A549 (cell line): ENCODE data around the gene TNIK. TPM values are rescaled to one million over a fixed set of nuclear protein-coding genes. Genes with fewer than 3 reads are reported as not detected.

Experiments
- ATAC-seq, 2 experiments: fragments of 200-7000 bp in 1 of 2; fragments of >200 bp in 1 of 2; cut with Nextera tagmentation in 1 of 2; cut with Tn5 transposase in 1 of 2; 3 replicates each; pipeline versions ENCODE4 v1.8.0 to v1.9.1; 2018 to 2020; ENCODE audit warnings: mild to moderate bottlenecking in 1 of 2, moderate library complexity in 1 of 2
- CTCF ChIA-PET: fragments of 300-600 bp; sonication (Branson Sonifier 250); formaldehyde crosslinking; extraction: SDS; loops from one replicate; lab custom pipeline; 2021; ENCODE audit warnings: antibody characterized with exemption, inconsistent platforms; lab: Yijun Ruan, JAX
- POLR2A ChIA-PET: fragments of 350-600 bp; formaldehyde crosslinking; extraction: SDS; loops from one replicate; lab custom pipeline; 2021; ENCODE audit warnings: antibody characterized with exemption, inconsistent platforms; lab: Yijun Ruan, JAX
- DNase-seq, 2 experiments: peaks; one replicate each; pipeline versions ENCODE4 v3.0.0 to v3.0.0-alpha.2; 2011 to 2016; ENCODE audit warnings: low read depth in 1 of 2, low spot score in 1 of 2
- FAIRE-seq: peaks from 2 replicates; lab custom pipeline; 2011; peaks lifted over from hg19 to GRCh38; lab: Jason Lieb, UNC
- H3K27ac ChIP-seq, 2 experiments: fragments of >200 bp; sonication (Bioruptor Twin); formaldehyde crosslinking; 3 replicates each; pipeline ENCODE4 v1.5.1; 2016 to 2017
- H3K4me1 ChIP-seq: fragments of >200 bp; sonication (Bioruptor Twin); formaldehyde crosslinking; 3 replicates; pipeline ENCODE4 v1.6.1; 2016
- H3K4me2 ChIP-seq: fragments of >200 bp; sonication (Bioruptor Twin); formaldehyde crosslinking; 3 replicates; pipeline ENCODE4 v1.6.1; 2016
- H3K4me3 ChIP-seq: fragments of >200 bp; sonication (Bioruptor Twin); formaldehyde crosslinking; 3 replicates; pipeline ENCODE4 v1.5.1; 2016
- H3K9me3 ChIP-seq: fragments of >200 bp; sonication (Bioruptor Twin); formaldehyde crosslinking; 3 replicates; pipeline ENCODE4 v1.6.1; 2016
- ATOH8 ChIP-seq: fragments of 250-450 bp; sonication (Bioruptor Pico); IDR thresholded peaks from 2 replicates; pipeline ENCODE4 v1.5.0; 2020; ENCODE audit warnings: low read depth, mild to moderate bottlenecking, moderate library complexity
- CEBPB ChIP-seq, 2 experiments: fragments of >200 bp in 1 of 2; sonication (Bioruptor Twin) in 1 of 2; formaldehyde crosslinking in 1 of 2; IDR thresholded peaks; 2 replicates each; pipeline ENCODE4 v1.6.1; 2012 to 2016
- CHD4 ChIP-seq: fragments of 200-600 bp; sonication (generic); IDR thresholded peaks from 2 replicates; pipeline ENCODE4 v1.6.1; 2016; ENCODE audit warnings: antibody characterized with exemption, mild to moderate bottlenecking, borderline replicate concordance
- CTCF ChIP-seq: fragments of >200 bp; sonication (Bioruptor Twin); formaldehyde crosslinking; IDR thresholded peaks from 3 replicates; pipeline ENCODE4 v1.5.1; 2016
- EHF ChIP-seq: fragments of 250-450 bp; sonication (Bioruptor Pico); IDR thresholded peaks from 2 replicates; pipeline ENCODE4 v1.5.0; 2020; ENCODE audit warnings: mild to moderate bottlenecking
- EP300 ChIP-seq, 2 experiments: fragments of >200 bp; sonication (Bioruptor Twin); formaldehyde crosslinking; IDR thresholded peaks; 2 replicates in 1 of 2; 3 replicates in 1 of 2; pipeline ENCODE4 v1.6.1; 2016 to 2017
- FOSB ChIP-seq: fragments of 250-450 bp; sonication (Bioruptor Pico); IDR thresholded peaks from 2 replicates; pipeline ENCODE4 v1.5.0; 2020; ENCODE audit warnings: mild to moderate bottlenecking, moderate library complexity
- FOXS1 ChIP-seq: fragments of 250-450 bp; sonication (Bioruptor Pico); IDR thresholded peaks from 2 replicates; pipeline ENCODE4 v1.5.0; 2020; ENCODE audit warnings: mild to moderate bottlenecking, moderate library complexity
- GATA3 ChIP-seq: IDR thresholded peaks from 2 replicates; pipeline ENCODE4 v1.6.1; 2012; ENCODE audit warnings: borderline replicate concordance
- KDM1A ChIP-seq: fragments of 200-600 bp; sonication (generic); IDR thresholded peaks from 2 replicates; pipeline ENCODE4 v1.6.1; 2016; ENCODE audit warnings: low read depth, mild to moderate bottlenecking
- KDM5A ChIP-seq: fragments of 200-600 bp; sonication (generic); IDR thresholded peaks from 2 replicates; pipeline ENCODE4 v1.6.1; 2016; ENCODE audit warnings: antibody characterized with exemption, mild to moderate bottlenecking
- MAFK ChIP-seq: fragments of 450-650 bp; IDR thresholded peaks from 2 replicates; pipeline ENCODE4 v1.6.1; 2014; ENCODE audit not compliant: partially characterized antibody
- NPAS2 ChIP-seq: fragments of 250-450 bp; sonication (Bioruptor Pico); IDR thresholded peaks from 2 replicates; pipeline ENCODE4 v1.8.0; 2022; ENCODE audit warnings: mild to moderate bottlenecking, moderate library complexity, borderline replicate concordance
- NR3C1 ChIP-seq: fragments of >200 bp; sonication (Bioruptor Twin); formaldehyde crosslinking; IDR thresholded peaks from 3 replicates; pipeline ENCODE4 v1.6.1; 2017
- PHF8 ChIP-seq: fragments of 200-600 bp; sonication (generic); IDR thresholded peaks from 2 replicates; pipeline ENCODE4 v1.6.1; 2016; ENCODE audit warnings: low read depth, mild to moderate bottlenecking, antibody characterized with exemption, moderate library complexity, borderline replicate concordance
- POLR2A ChIP-seq: IDR thresholded peaks from 2 replicates; pipeline ENCODE4 v1.6.1; 2012; ENCODE audit warnings: mild to moderate bottlenecking, low read length
- POLR2AphosphoS2 ChIP-seq: conservative IDR thresholded peaks from 2 replicates; pipeline ENCODE4 v1.6.1; 2012; ENCODE audit warnings: low read length, improper control_type of control experiment, inconsistent platforms
- RAD21 ChIP-seq, 2 experiments: fragments of >200 bp in 1 of 2; sonication (Bioruptor Twin) in 1 of 2; formaldehyde crosslinking in 1 of 2; IDR thresholded peaks in 1 of 2; conservative IDR thresholded peaks in 1 of 2; 2 replicates in 1 of 2; 3 replicates in 1 of 2; pipeline ENCODE4 v1.6.1; 2012 to 2018; ENCODE audit warnings: inconsistent platforms in 1 of 2
- RARB ChIP-seq: fragments of 250-450 bp; sonication (Bioruptor Pico); IDR thresholded peaks from 2 replicates; pipeline ENCODE4 v1.8.0; 2021; ENCODE audit warnings: mild to moderate bottlenecking, moderate library complexity
- RFX5 ChIP-seq: fragments of 450-650 bp; IDR thresholded peaks from 2 replicates; pipeline ENCODE4 v1.7.1; 2014; ENCODE audit warnings: antibody characterized with exemption, mild to moderate bottlenecking, moderate library complexity
- RNF2 ChIP-seq: fragments of 200-600 bp; sonication (generic); IDR thresholded peaks from 2 replicates; pipeline ENCODE4 v1.6.1; 2016; ENCODE audit warnings: low read depth, mild to moderate bottlenecking, antibody characterized with exemption, moderate library complexity, borderline replicate concordance
- SREBF2 ChIP-seq: fragments of 450-650 bp; IDR thresholded peaks from 2 replicates; pipeline ENCODE4 v1.6.1; 2014; ENCODE audit warnings: mild to moderate bottlenecking, moderate library complexity
- USF2 ChIP-seq: fragments of 450-650 bp; IDR thresholded peaks from 2 replicates; pipeline ENCODE4 v1.6.1; 2014; ENCODE audit warnings: antibody characterized with exemption
- ZNF302 ChIP-seq: fragments of 250-450 bp; sonication (Bioruptor Pico); IDR thresholded peaks from 2 replicates; pipeline ENCODE4 v1.9.0; 2021; ENCODE audit warnings: inconsistent platforms, mild to moderate bottlenecking, moderate library complexity
- WGBS: methylation state at CpG from one replicate; pipeline ENCODE4 v1.1.6; 2017; ENCODE audit errors: missing lambda C conversion rate; 5-methylcytosine and 5-hydroxymethylcytosine counted together
- polyA plus RNA-seq, 4 experiments: library from polyadenylated mRNA; depleted of rRNA in 3 of 4; stranded (reverse); fragments of >200 nt; fragmentation: RNase III in 1 of 4; extraction: RNeasy Plus Mini Kit Qiagen cat#74134 plus additional on column Dnase treatment in 1 of 4; gene quantifications; 2 replicates in 3 of 4; 3 replicates in 1 of 4; pipeline ENCODE4 v1.2.3, GENCODE V29; 2011 to 2017
- TF ChIP-seq, protein P1 (sequence below): fragments of 250-450 bp; sonication (Bioruptor Pico); IDR thresholded peaks from 2 replicates; pipeline ENCODE4 v1.5.0; 2021; ENCODE audit warnings: mild to moderate bottlenecking, moderate library complexity, borderline replicate concordance
- TF ChIP-seq, protein P2 (sequence below): IDR thresholded peaks from 2 replicates; pipeline ENCODE4 v1.6.1; 2012; ENCODE audit warnings: low read depth, borderline replicate concordance

Gene TNIK
- polyA plus RNA-seq, 2 of the 4 experiments (the other 2 are of a cell fraction) = 1.6 to 1.8 TPM

DNA sequence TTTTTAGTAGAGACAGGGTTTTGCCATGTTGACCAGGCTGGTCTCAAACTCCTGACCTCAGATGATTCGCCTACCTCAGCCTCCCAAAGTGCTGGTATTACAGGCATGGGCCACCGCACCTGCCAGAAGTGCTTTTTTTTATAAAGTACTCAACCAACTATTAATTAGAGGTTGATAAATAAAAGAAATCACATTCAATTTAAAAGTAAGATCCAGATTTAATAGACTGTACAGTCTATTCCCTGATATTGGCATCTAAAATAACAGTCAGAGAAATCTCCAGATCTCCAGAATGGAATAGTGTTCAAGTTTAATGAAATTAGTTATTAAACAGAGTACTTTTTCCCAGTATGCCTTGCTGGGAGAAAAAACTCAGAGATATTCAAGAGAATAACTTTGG, 290.8 kb downstream of the TNIK start:
- no peak overlapping the region for H3K27ac ChIP-seq
- no peak for TF ChIP-seq EP300 (IDR thresholded peaks at IDR 0.05)
- TF ChIP-seq ATOH8 (CRISPR knock-in tag) = no peak
- no peak for TF ChIP-seq FOSB
- TF ChIP-seq CTCF = no peak
- TF ChIP-seq CHD4 = no peak
- no peak for TF ChIP-seq EHF (CRISPR knock-in tag)
- no peak for TF ChIP-seq NR3C1
- no peak for TF ChIP-seq KDM1A
- no peak for TF ChIP-seq SREBF2
- no peak for TF ChIP-seq USF2
- TF ChIP-seq CEBPB (IDR thresholded peaks at IDR 0.05) = no peak
- no peak for TF ChIP-seq RAD21 (conservative IDR thresholded peaks at IDR 0.05 in 1 of 2, IDR thresholded peaks at IDR 0.05 in 1 of 2)
- TF ChIP-seq RARB (CRISPR knock-in tag) = no peak
- no peak for TF ChIP-seq POLR2AphosphoS2
- TF ChIP-seq ZNF302 = no peak
- TF ChIP-seq PHF8 = no peak
- no peak for TF ChIP-seq NPAS2 (CRISPR knock-in tag)
- TF ChIP-seq, protein P1, sequence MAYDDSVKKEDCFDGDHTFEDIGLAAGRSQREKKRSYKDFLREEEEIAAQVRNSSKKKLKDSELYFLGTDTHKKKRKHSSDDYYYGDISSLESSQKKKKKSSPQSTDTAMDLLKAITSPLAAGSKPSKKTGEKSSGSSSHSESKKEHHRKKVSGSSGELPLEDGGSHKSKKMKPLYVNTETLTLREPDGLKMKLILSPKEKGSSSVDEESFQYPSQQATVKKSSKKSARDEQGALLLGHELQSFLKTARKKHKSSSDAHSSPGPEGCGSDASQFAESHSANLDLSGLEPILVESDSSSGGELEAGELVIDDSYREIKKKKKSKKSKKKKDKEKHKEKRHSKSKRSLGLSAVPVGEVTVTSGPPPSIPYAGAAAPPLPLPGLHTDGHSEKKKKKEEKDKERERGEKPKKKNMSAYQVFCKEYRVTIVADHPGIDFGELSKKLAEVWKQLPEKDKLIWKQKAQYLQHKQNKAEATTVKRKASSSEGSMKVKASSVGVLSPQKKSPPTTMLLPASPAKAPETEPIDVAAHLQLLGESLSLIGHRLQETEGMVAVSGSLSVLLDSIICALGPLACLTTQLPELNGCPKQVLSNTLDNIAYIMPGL (CRISPR knock-in tag) = no peak
- TF ChIP-seq, all 56 proteins: peak for 0
- H3K9me3 ChIP-seq = no peaks in the 10 kb centered on the region
- H3K4me3 ChIP-seq = no peak overlapping the region
- no peak overlapping the region for H3K4me2 ChIP-seq
- ChIA-PET POLR2A (no interaction called here), CTCF (interaction anchor here (0.7 to 1.9 kb wide), 3 partner anchors 119 to 217 kb away, joined by 4 to 5 read pairs (median 4); no protein-coding TSS in a partner anchor)
- ATAC-seq = no peak
- 50% methylated on average over 2 of the region's 2 CpGs for WGBS
- H3K4me1 ChIP-seq = peaks cover 27% of the 10 kb centered on the region
- DNase-seq = no peak
- FAIRE-seq = no peak

DNA sequence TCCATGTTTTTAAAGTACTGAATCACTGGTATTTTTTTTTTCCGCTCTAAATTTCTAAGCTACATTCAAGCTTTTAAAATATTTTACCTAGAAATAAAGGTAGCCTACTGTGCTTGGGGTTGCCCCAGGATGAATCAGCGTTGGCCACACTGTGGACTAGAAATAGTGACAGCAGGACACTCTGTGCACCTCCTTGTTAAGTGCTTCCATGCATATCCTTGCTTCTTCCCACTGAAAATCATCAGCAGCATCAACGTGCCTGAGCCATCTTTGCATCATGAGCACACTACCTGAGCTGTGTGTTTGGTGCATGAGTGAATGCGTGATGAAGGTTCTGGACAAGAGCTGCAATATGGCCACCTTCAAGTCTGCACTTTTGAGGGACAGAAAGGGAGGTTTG, 291.7 kb downstream of the TNIK start:
- TF ChIP-seq NPAS2 (CRISPR knock-in tag) = no peak
- TF ChIP-seq FOXS1 = no peak
- TF ChIP-seq USF2 = no peak
- no peak for TF ChIP-seq MAFK
- TF ChIP-seq, protein P2, sequence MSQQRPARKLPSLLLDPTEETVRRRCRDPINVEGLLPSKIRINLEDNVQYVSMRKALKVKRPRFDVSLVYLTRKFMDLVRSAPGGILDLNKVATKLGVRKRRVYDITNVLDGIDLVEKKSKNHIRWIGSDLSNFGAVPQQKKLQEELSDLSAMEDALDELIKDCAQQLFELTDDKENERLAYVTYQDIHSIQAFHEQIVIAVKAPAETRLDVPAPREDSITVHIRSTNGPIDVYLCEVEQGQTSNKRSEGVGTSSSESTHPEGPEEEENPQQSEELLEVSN = no peak
- no peak for TF ChIP-seq EHF (CRISPR knock-in tag)
- no peak for TF ChIP-seq GATA3
- no peak for TF ChIP-seq KDM5A
- no peak for TF ChIP-seq POLR2A
- no peak for TF ChIP-seq RNF2
- TF ChIP-seq RFX5 = no peak
- Histone ChIP-seq H3K4me1 (peaks cover 27% of the 10 kb centered on the region), H3K4me2 (peak overlapping the region; percentile 61), H3K4me3 (no peak overlapping the region), H3K27ac (peak overlapping the region; percentile 40 to 69; a peak in 4 of 6 replicates), H3K9me3 (no peaks in the 10 kb centered on the region)
- CTCF ChIA-PET = interaction anchor here (0.7 to 1.9 kb wide), 12 partner anchors 11 to 398 kb away, joined by 3 to 6 read pairs (median 4); no protein-coding TSS in a partner anchor
- POLR2A ChIA-PET = no interaction called here
- FAIRE-seq (no peak), ATAC-seq (no peak), DNase-seq (no peak)
- WGBS = 74% methylated on average over 4 of the region's 4 CpGs
